GM19455 (cell line): Measurements from ENCODE around the gene CAMKK2.
"Not testable (repeated sequence)": the region's sequence is repeated elsewhere in the genome, so short reads cannot be mapped to it uniquely, and the experiment has no call there.

Source experiments
- ATAC-seq: cut with Tn5 transposase; IDR thresholded peaks from one replicate; pipeline ENCODE4 v1.9.1; 2021; ENCODE audit not compliant: unreplicated experiment

Gene CAMKK2

DNA sequence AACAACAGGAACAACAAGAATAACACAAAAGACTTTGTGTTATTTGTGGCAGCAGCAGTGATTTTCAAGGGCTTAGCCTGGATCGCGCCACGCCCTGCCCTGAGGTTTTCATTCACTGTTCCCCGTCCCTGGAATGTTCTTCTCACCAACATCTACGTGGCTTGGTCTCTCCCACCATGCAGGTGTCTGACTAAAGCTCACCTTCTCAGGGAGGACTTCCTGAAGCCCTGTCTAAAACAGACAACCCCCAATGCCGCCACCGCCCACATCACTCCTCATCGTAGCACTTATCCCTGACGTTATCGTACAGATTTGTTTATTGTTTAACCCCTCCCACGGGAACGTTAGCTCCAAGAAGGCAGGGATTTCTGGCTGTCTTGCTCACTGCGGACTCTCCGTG lies 46.1 kb downstream of the CAMKK2 start:
- no peak for ATAC-seq

DNA sequence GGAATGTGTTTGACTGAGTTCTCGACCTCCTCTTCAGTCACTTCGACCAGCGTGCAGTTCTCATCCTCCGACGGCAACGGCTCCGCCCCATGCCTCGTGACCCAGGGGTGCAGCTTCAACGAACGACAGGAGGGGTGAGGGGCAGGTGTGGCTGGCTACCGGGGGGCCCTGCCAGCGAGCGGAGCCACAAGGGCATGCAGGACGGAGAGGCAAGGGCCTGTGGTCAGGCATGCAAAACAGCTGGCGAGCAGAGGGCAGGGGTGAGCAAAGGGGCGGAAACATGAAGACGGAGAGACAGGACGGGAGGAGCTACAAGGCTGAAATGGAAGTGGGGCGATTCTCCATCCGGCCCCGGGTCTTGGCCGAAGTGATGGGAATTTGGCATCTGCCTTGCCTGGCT lies 47.9 kb downstream of the CAMKK2 start:
- peak; percentile 75 for ATAC-seq

DNA sequence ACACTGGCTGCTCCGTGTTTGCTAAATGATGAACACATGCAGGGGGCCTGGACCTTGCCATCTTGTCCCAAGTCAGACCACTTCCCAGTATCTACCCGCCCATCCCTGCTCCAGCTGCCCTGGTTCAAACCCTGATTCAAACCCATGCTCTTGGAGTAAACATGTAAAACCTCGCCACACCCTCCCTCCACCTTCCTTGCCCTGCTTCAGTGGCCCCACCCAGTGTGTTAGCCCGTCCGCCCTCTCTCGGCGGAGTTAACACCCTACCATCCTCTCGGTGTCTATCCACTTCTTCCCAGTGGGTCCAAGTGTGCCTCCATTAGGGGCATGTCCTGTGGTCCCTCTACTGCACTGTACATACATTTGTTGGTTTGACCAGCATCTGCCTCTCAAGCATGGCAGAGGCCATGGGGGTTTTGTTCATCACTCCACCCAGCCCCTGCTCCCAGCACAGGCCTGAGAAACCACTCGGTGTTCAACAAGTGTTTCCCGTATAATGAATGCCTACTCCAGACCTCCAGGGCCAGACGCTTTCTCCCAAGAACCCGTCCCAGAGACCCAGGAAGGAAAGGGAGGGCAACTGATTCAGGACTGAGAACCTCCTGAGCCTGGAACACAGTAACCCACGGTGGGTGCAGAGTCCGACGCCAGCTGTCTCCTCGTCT lies 49.5 kb downstream of the CAMKK2 start:
- ATAC-seq, result no peak

DNA sequence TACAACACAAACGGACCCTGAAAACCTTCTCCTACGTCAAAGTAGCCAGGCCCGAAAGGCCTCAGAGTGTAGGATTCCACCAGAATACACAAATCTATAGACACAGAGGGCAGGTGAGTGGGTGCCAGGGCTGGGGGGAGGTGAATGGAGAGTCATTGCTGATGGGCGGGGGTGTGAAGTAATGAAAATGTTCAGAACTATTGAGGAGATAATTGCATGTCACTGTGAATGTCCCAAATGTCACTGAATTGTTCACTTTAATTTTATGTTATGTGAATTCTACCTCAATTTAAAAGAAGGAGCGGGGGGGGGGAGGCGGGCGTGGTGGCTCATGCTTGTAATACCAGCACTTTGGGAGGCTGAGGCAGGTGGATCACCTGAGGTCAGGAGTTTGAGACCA lies 50.6 kb downstream of the CAMKK2 start:
- no peak for ATAC-seq

DNA sequence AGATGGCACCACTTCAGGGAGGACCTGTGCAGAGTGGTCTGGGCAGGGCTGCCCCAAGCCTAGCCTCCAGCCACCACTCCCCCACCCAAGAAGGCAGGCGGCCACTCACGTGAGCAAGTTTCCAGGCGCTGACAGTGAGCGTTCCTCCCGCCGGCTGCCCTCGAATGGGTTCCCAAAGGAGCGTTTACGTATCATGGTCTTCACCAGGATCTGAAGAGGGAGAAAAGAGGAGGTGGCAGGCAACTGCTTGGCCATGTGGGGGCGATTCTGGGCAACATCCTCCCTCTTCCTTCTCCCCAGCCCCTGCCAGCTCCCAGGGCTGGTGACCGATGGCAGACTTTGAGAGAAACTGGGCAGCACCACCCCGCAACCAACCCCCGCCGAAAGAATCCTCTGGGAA lies 51.5 kb downstream of the CAMKK2 start:
- ATAC-seq, result no peak

DNA sequence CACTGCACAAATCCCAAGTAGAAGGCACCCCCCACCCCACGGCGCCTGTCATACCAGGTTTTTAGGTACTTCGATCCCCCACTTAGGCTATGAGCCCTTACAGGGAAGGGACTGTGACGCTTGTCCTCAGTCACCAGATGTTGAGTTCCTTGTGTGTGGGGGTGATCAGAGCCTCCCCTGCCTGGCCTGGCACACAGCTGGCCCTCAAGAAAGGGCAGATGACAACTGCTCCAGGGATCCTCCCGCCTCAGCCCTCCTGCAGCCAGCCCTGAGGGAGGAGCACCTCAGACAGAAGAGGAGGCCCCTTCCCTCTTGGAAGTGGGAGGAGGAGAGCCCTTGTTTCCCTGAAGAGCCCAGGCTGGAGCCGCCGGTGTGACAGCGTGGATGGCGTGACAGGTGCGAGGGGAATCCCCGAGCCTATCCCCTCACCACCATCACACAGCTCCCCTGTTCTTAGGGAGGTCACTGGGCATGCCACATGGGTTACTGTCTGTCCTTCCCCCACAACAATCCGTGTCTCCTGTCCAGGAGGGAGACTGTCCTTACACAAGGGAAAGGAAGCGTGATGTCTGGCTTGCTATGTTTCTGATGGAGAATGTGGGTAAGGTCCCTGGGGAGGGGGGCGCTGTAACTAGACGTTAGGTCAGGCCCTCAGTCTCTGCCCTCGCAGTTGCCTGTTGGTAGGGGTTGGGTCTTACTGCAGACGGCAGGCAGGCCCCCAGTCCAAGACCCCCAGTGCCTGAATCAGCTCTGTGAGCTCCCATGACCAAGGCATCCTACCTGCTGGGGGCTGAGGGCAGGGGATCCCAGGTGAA lies 55.1 kb downstream of the CAMKK2 start:
- ATAC-seq, result no peak

DNA sequence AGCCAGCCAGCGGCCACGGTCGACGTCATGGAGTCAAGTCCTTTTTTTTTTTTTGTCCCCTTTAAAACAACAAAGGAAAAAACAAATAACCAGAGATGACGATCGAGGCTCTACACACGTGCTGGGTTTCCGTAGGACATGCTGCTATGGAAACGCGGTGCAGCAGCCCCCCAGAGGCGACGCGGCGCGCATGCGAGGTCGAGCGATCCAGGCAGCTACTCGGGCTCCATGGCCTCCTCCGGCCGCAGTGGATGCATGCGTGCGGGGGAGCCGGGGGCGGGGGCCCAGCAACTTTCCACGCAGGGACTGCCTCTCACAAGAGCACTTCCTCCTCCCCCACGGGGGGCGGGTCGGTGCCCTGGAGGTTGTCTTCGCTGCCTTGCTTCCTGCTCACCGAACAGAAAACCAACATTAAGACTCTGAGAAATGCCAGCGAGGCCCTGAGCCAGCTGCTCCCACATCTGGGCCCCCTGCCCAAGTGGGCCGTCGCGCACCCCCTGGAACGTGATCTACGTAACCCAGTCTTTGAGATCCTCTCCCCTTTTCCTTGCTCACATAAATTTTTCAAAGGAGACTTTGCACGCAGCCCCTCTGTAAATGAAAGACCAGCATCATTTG lies 55.9 kb downstream of the CAMKK2 start:
- no peak for ATAC-seq

DNA sequence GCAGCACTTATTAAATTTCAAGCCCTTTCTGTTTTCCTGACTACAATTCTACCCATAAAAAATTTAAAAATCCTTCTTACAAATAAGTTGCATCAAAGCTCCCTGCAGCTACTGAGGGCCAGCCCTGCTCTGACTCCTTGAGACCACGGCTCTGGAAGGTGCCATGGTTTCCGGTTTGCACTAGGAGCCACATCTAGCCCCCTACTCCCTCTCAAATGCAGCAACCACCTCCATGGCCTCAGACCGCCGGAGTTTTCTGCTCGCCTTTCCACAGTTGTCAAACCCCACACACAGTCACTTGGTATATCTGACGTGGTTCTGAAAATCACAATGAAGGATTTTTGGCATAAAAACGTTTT lies 56.5 kb downstream of the CAMKK2 start:
- no peak for ATAC-seq

DNA sequence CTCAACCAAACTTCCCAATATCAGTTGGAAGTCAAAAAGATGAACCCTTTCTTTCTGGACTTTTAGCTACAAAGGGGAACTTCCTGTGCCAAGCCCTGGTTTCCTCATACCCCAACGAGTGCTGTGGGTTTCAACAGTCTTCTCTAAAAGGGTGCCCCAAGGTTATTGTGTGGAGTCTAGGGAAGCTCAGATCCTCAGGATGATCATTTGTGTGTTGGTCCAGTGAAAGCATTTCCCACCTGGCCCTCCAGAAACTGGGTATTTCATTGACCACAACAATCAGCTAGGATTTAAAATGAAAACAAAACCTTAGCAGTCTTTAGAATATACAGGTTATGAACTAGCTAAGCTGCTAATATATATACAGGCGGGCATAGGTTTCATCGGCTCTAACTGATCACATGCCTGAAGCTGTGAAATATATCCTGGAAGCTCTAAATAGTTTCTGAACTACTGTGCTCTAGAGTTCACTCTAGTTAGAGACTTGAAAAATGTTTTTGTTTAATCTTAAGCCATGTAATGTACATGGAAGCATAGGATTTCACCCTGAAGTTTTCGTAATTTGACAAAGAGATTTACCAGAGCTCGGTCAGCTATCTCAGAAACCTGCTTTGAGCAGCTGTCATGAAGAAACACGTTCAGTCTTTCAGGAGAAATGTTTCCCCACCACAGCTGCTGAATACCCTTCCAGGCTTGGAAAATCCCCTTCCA lies 57.0 kb downstream of the CAMKK2 start:
- ATAC-seq, result no peak

DNA sequence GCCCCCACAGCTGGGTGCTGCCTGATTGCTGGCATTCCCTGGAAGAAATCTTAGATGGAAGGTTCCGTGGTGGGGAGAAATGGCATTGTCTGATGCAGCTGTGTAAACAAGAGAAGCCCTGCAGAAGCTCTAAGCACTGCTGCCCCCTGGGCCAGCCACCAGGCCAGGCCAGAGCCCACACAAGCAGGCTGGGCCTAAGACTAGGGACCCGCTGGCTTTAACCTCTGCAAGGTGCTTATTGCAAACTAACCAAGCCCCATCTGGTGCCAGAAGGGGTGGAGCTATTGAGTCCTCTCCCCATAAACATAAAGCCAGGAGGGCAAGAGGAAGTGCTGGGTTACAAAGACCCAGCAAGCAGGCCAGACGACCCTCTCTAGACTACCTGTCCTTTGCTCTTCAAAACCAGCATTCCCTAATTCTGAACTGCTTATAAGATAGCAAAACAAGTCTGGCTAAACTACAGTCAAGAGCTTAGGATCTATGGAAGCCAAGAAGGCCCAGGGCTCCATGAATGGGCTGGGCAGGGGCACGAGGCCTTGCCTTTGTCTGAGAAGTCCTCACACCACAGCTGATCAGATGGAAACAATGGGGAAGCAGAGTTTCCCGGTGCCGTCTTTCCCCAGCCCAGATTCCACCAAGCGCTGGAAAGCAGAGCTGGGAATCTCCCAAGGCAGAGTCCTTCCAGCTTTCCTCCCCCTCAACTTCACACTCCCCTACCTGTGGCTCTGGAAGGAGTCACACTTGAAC lies 57.7 kb downstream of the CAMKK2 start:
- ATAC-seq, result no peak

DNA sequence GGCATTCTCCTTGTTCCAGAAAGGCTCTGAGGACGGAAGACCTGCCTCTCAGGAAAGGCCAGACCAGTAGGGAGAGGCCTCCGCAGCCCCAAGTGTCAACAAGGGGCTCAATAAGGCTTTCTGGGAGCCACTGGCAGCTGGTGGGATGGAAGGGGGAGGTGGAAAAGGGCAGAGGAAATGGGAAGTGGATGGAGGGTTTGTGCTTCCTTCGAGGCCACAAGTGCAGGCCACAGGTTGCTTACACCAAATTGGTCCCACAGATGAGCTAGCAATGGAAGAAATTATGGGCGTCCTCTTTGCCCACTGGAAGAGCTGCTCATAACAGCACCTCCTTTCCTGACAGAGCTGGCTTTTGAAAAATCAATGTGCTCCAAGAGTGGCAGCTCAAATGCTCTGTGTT lies 58.4 kb downstream of the CAMKK2 start:
- no peak for ATAC-seq

DNA sequence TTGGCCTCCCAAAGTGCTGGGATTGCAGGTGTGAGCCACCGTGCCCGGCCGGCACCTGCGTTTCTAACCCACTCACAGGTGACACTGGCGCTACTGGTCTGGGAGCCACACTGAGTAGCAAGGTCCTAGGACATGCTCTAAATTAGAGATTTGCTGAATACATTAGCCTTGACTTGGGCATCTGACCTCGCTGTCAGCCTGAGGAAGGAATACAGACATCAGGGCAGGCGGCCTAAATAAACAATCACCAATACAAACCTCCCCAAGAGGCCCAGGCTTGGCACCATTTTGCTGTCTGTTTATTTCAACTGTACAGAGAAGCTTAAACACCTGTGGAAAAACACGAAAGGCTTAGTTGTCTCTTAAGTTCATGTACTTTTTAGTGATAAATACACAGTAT lies 59.1 kb downstream of the CAMKK2 start:
- no peak for ATAC-seq

DNA sequence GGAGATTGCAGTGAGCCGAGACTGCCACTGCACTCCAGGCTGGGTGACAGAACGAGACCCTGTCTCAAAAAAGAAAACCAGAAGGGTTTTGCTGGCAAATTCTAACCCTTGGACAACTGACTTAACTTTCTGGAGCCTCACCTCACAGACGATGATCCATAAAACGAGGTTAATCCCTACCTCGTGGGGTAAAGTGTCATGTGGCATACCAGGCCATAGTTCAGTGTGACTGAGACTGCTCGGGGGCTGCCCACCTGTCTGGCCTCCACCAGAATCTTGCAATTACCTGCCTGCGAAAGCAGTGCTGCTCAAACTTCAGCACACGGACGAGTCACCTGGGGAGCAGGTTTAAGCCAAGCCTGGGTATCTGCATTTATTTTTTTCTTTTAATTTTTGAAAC lies 59.7 kb downstream of the CAMKK2 start:
- ATAC-seq, result no peak

DNA sequence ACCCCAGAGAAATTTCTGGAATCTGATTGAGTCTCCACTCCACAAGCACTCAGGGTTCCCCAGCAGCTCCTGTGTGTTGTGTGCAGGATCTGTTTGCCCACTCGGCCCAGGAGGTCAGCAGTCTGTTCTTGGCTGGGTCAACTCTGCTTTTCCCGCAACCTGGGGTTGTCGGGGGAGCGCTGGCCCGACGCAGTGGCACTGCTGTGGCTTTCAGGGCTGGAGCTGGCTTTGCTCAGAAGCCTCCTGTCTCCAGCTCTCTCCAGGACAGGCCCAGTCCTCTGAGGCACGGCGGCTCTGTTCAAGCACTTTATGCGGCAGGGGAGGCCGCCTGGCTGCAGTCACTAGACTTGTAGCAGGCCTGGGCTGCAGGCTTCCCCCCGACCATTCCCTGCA lies 62.9 kb downstream of the CAMKK2 start:
- no peak for ATAC-seq

DNA sequence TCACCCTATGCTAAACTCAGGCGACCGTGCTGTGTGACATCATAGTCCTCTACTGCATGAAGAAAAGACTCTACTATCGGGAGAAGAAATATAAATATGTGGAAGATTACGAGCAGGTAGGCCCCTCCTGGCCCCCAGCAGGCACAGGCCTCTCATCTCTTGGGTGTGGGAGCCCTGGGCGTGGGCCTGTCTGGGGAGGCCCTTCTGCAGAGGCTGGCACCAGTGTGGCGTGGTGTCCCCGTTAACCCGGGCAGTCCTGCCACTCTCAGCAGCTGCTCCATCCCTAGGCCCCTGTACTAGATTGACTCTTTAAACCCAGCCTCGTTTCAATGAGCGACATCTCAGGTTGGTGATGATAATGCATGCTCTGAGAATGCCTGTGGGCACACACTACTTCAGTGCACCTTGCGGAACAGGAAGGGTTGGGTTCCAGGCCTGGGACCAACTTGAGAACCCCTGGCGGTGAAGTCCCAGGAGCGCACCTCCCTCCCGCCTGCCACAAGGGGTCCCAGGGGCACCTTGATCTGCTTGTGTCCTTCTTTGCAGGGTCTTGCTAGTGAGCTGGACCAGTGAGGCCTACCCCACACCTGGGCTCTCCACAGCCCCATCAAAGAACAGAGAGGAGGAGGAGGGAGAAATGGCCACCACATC lies 63.4 kb downstream of the CAMKK2 start:
- no peak for ATAC-seq

DNA sequence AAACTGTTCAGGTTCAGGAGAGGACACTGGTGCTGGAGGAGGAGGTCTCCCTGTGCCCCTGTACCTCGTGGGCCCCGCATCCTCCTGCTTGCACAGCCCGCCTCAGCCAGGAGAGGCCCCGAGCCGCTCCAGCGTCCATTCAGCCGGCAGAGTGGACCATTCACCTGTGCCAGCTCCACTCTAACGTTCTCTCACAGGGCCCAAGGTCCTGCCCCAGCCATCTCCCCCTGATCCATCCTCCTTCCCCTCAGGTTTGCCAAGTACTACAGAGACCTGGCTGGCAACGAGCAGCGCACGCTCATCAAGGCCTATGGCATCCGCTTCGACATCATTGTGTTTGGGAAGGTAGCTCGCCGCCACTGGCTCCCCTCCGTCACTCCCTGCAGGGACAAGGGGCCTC lies 64.3 kb downstream of the CAMKK2 start:
- ATAC-seq, result no peak

DNA sequence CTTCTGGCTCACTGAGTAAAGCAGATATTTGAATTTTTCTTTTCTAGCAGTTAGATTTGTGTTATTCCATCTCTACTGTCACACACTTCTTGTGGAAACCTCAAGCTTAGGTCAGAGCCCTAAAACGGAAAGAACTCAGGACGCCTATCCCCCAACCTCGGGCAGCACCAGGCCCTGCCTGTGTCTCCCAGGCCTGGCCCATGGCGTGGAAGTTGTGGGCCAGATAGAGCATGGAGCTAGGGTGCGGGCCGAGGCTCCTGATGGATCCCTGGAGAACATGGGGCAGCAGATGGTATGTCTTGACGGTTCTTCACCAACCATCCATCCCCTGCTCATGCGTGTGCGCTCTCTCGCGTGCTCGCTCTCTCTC lies 66.0 kb downstream of the CAMKK2 start:
- no peak for ATAC-seq

DNA sequence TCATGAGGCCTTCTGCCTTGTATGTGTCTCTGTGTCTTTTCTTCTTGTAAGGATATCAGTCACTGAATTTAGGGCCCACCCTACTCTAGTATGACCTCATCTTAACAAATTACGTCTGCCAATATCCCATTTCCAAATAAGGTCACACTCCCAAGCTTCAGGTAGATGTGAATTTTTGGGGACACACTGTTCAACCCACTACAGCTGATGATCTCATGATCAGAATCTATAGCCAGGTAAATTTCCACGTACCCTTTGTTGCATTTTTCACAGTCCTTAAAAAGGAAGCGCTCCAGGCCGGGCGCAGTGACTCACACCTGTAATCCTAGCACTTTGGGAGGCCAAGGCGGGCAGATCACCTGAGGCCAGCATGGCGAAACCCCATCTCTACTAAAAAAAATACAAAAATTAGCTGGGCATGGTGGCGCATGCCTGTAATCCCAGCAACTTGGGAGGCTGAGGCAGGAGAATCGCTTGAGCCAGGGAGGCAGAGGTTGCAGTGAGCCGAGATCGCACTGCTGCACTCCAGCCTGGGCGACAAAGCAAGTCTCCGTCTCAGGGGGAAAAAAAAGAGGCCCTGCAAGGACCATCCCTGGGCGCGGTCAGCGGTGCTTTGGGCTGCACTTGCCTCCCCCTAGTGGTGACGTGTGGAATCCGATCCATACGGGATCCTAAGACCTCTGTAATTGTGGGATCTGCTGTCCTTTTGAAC lies 66.5 kb downstream of the CAMKK2 start:
- ATAC-seq, result not testable (repeated sequence)

DNA sequence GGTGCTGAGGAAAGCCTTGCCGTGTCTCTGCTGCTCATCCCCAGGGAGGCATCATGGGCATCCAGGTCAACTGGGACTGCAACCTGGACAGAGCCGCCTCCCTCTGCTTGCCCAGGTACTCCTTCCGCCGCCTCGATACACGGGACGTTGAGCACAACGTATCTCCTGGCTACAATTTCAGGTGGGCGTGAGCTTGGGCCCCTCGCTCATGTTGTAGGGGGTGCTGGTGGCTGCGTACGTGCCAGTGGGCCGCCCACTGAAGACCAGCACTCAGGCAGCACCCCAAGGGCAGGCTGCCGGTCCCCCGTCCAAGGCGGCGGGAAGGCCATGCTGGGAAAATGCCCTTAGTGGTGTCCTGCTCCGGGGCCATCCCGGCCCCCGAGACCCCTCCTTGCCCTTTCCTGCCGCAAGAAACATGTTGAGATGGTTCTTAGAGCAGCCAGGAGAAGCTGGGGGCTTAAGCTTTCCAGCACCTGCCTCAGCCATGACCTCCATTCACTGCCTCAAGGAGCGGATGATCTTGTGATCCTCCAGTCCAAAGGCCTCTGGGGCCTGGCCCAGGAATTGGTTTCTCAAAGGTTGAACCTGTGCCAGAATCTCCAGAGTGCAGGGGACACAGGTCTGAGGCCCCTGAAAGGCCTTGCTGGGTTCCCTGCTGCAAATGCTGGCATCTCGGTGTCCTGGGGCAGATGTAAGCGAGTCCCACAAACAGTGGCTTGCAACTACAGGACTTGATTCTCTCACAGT lies 67.4 kb downstream of the CAMKK2 start:
- ATAC-seq, result no peak
